Activated CD4-positive, alpha-beta T cell treated with anti-CD3 and anti-CD28 coated beads for 36 hours (primary cell): ENCODE measurements around the gene TMEM260. TPM values are rescaled to one million over a fixed set of nuclear protein-coding genes. Genes with fewer than 3 reads are reported as not detected.
"Not testable (repeated sequence)": the region's sequence is repeated elsewhere in the genome, so short reads cannot be mapped to it uniquely, and the experiment has no call there.

ENCODE experiments used
- ATAC-seq: fragments of 200-7000 bp; cut with Tn5 transposase; one replicate; pipeline ENCODE4 v1.10.0; 2021; ENCODE audit warnings: mild to moderate bottlenecking, moderate library complexity
- CTCF ChIA-PET: fragments of 350-600 bp; sonication (Branson Sonifier 250); formaldehyde crosslinking; loops from one replicate; lab custom pipeline; 2021; ENCODE audit warnings: antibody characterized with exemption; lab: Charles Lee
- POLR2A ChIA-PET: fragments of 350-600 bp; sonication (Branson Sonifier 250); formaldehyde crosslinking; loops from one replicate; lab custom pipeline; 2021; ENCODE audit warnings: antibody characterized with exemption, inconsistent platforms; lab: Charles Lee
- DNase-seq: peaks from one replicate; pipeline ENCODE4 v3.0.0-alpha.2; 2020
- H3K27ac Mint-ChIP-seq: one replicate; pipeline ENCODE4 v1.8.0; 2021; ENCODE audit warnings: mixed read lengths
- H3K27me3 Mint-ChIP-seq: one replicate; pipeline ENCODE4 v1.8.0; 2021; ENCODE audit warnings: mixed read lengths
- H3K36me3 Mint-ChIP-seq: one replicate; pipeline ENCODE4 v1.8.0; 2021; ENCODE audit warnings: low read depth, mixed read lengths
- H3K4me1 Mint-ChIP-seq: one replicate; pipeline ENCODE4 v1.8.0; 2021; ENCODE audit warnings: mixed read lengths
- H3K4me3 Mint-ChIP-seq: one replicate; pipeline ENCODE4 v1.8.0; 2021; ENCODE audit warnings: mild to moderate bottlenecking, moderate library complexity, mixed read lengths
- H3K9me3 Mint-ChIP-seq: one replicate; pipeline ENCODE4 v1.8.0; 2021; ENCODE audit warnings: low read depth, mixed read lengths
- intact Hi-C, 2 experiments: fragments of 100-400 bp; cut with DNase I in 1 of 2; cut with micrococcal nuclease in 1 of 2; formaldehyde crosslinking; loops; one replicate each; pipeline versions ENCODE4 v1.14.2 to v1.15.1; 2022 to 2024; cut with DNase I, micrococcal nuclease
- total RNA-seq, 2 experiments: library from RNA; stranded (reverse); gene quantifications; one replicate each; pipeline ENCODE4 v1.2.3, GENCODE V29; 2021

The TMEM260 gene
- total RNA-seq, 2 experiments from 2014 or later: 15.2 to 17.9 TPM

DNA sequence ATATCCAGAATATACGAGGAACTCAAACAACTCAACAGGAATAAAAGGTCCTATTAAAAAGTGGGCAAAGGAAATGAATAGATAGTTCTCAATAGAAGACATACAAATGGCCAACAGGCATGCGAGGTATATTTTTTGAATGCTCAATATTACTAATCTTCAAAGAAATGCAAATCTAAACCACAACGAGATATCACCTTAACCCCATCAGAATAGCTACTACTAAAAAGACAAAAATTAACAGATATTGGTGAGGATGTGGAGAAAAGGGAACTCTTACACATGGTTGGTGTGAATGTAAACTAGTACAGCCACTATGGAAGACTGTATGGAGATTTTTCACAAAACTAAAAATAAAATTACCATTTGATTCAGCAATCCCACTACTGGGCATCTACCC is 99.2 kb downstream of the TMEM260 start:
- DNase-seq (no peak), ATAC-seq (no peak)
- H3K27ac Mint-ChIP-seq: no peak overlapping the region
- ChIA-PET POLR2A (no interaction called here), CTCF (no interaction called here)
- no peak overlapping the region for H3K4me3 Mint-ChIP-seq
- H3K36me3 Mint-ChIP-seq: no peaks in the 10 kb centered on the region
- no peaks in the 10 kb centered on the region for H3K27me3 Mint-ChIP-seq
- H3K9me3 Mint-ChIP-seq: no peaks in the 10 kb centered on the region
- H3K4me1 Mint-ChIP-seq: no peaks in the 10 kb centered on the region
- intact Hi-C loops: no loop called here

DNA sequence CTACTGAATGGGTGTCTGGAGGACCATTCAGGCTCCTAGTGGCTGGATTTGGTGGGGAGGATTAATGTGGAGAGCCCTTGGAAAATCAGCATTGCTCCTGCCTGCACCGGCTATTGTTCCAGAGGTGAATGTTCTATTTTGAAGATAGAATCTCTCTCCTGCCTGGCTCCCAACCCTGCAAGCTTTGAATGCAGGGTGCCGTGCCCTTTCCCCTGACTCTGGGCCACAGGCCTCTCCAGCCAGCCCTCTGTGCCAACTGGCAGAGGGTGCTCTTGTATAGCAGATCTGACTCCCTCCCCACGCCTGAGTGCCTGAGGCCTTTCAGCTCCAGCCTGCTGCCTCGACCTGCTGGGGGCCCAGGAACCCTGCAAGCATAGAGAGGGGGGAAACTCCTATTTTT is 106.8 kb downstream of the TMEM260 start:
- CTCF ChIA-PET: no interaction called here
- Mint-ChIP-seq H3K4me1 (no peaks in the 10 kb centered on the region), H3K36me3 (no peaks in the 10 kb centered on the region), H3K27ac (no peak overlapping the region), H3K9me3 (no peaks in the 10 kb centered on the region), H3K27me3 (no peaks in the 10 kb centered on the region), H3K4me3 (no peak overlapping the region)
- no peak for ATAC-seq
- DNase-seq: peak; percentile 4
- POLR2A ChIA-PET: no interaction called here
- intact Hi-C loops: no loop called here

DNA sequence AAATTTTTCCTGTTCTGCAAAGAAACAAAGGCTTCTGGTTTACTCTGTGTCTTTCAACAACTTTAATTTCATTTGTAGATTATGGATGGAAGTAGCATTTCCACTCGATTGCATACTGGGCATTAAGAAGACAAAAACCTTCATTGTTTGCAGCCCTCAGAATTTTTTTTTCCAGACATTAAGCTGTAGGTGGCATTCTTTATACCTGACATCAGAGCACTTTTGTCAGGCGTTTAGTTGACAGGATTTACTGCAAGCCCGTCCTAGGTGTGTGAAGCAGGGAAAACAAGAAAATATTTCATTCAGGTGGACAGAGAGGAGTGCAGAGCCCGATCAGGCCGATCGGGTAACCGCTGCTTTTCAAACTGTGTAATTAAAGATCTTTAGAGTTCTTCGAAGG is 107.5 kb downstream of the TMEM260 start:
- DNase-seq: no peak
- Mint-ChIP-seq H3K27ac (no peak overlapping the region), H3K36me3 (no peaks in the 10 kb centered on the region), H3K27me3 (no peaks in the 10 kb centered on the region), H3K4me3 (no peak overlapping the region), H3K9me3 (no peaks in the 10 kb centered on the region), H3K4me1 (no peaks in the 10 kb centered on the region)
- intact Hi-C loops: no loop called here
- ChIA-PET POLR2A (no interaction called here), CTCF (no interaction called here)
- no peak for ATAC-seq

DNA sequence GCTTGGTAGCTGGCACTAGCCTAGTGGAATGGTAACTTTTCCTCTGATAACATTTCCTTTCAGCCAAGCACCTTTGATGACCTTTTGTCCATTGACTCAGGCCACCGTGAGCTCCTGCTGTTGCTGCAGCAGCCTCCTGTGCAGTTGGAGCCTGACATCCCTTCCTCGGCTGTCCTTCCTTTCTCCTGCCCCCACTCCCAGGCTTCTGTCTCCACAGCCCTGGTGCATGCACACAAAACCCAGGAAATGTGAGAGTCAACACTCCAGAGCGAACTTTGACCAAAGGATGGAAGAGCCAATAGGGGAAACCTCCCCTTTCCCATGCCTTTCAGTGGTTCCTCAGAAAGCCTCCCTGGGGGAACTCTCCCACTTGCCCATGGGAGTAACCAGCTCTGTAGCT is 115.0 kb downstream of the TMEM260 start:
- ChIA-PET CTCF (no interaction called here), POLR2A (no interaction called here)
- no peak for ATAC-seq
- no peak for DNase-seq
- Mint-ChIP-seq H3K27me3 (peaks cover 7% of the 10 kb centered on the region), H3K36me3 (no peaks in the 10 kb centered on the region), H3K4me1 (no peaks in the 10 kb centered on the region), H3K9me3 (no peaks in the 10 kb centered on the region), H3K27ac (no peak overlapping the region), H3K4me3 (no peak overlapping the region)
- intact Hi-C loops: no loop called here

DNA sequence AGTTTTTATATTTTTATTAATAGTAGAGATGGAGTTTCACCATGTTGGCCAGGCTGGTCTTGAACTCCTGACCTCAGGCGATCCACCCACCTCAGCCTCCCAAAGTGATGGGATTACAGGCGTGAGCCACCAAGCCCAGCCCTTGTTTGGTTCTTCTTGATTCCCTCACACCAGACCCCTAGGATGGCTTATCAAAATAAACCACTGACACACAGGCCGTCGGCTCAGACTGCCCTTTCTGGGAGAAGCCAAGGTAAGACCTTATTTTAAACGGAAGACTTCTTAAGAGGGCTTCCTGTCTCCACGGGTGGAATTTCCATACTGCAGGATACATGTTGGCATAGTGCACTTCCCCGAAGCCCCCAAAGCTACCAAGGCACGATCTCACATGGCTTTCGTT is 115.6 kb downstream of the TMEM260 start:
- ATAC-seq, DNase-seq, H3K27ac Mint-ChIP-seq, CTCF ChIA-PET, H3K27me3 Mint-ChIP-seq, POLR2A ChIA-PET, H3K4me1 Mint-ChIP-seq, H3K36me3 Mint-ChIP-seq, H3K9me3 Mint-ChIP-seq, H3K4me3 Mint-ChIP-seq, intact Hi-C loops: not testable (repeated sequence)

Other genes with a start within 250 kb of the TMEM260 start
- not detected for gene OTX2, start 230.7 kb downstream of the TMEM260 start, total RNA-seq